Spleen (tissue), 11 donors: ENCODE data around the gene LRRC10B. TPM values are rescaled to one million over a fixed set of nuclear protein-coding genes. Genes with fewer than 3 reads are reported as not detected.

ENCODE experiments used
- DNase-seq: peaks from one replicate; pipeline ENCODE4 v3.0.0-alpha.2; 2020
- H3K27ac ChIP-seq, 8 donors: fragments of 200-600 bp; sonication (generic) in 7 of 8; 1 replicate in 4 of 8; 2 replicates in 4 of 8; pipeline versions ENCODE4 v1.5.0 to v1.8.0; 2016 to 2021; ENCODE audit warnings: inconsistent platforms in 4 of 8, mild to moderate bottlenecking in 4 of 8, moderate library complexity in 1 of 8
- H3K27me3 ChIP-seq, 7 donors: fragments of 200-600 bp; sonication (generic) in 6 of 7; replicated peaks in 1 of 7; 1 replicate in 4 of 7; 2 replicates in 3 of 7; pipeline versions ENCODE4 v1.5.0 to v1.8.0; 2016 to 2021; ENCODE audit warnings: inconsistent platforms in 3 of 7, mild to moderate bottlenecking in 1 of 7
- H3K36me3 ChIP-seq, 6 donors: fragments of 200-600 bp; sonication (generic) in 5 of 6; 1 replicate in 4 of 6; 2 replicates in 2 of 6; pipeline versions ENCODE4 v1.5.0 to v1.8.0; 2016 to 2021; ENCODE audit warnings: inconsistent platforms in 2 of 6
- H3K4me1 ChIP-seq, 6 donors: fragments of 200-600 bp; sonication (generic) in 5 of 6; 1 replicate in 3 of 6; 2 replicates in 3 of 6; pipeline versions ENCODE4 v1.5.0 to v1.8.0; 2016 to 2021; ENCODE audit warnings: inconsistent platforms in 3 of 6
- H3K4me3 ChIP-seq, 8 donors: fragments of 200-600 bp; sonication (generic) in 7 of 8; 1 replicate in 4 of 8; 2 replicates in 4 of 8; pipeline versions ENCODE4 v1.5.0 to v1.8.0; 2016 to 2021; ENCODE audit warnings: inconsistent platforms in 4 of 8, mild to moderate bottlenecking in 4 of 8, moderate library complexity in 2 of 8
- H3K9me3 ChIP-seq, 8 donors: fragments of 200-600 bp; sonication (generic) in 7 of 8; 1 replicate in 4 of 8; 2 replicates in 4 of 8; pipeline versions ENCODE4 v1.5.0 to v1.8.0; 2016 to 2021; ENCODE audit warnings: inconsistent platforms in 4 of 8
- POLR2A ChIP-seq, 3 donors: fragments of 450-650 bp; IDR thresholded peaks; one replicate each; pipeline ENCODE4 v1.5.1; 2017; ENCODE audit warnings: antibody characterized with exemption in 3 of 3, mild to moderate bottlenecking in 1 of 3
- POLR2AphosphoS5 ChIP-seq, 3 donors: sonication (generic); formaldehyde crosslinking; IDR thresholded peaks; one replicate each; pipeline ENCODE4 v1.5.1; 2017; ENCODE audit warnings: antibody characterized with exemption in 3 of 3
- WGBS, 5 donors: extraction: QIAGEN DNeasy Blood & Tissue Kit in 3 of 5; methylation state at CpG; one replicate each; pipeline versions ENCODE4 v1.1.5 to v1.1.7; 2013 to 2018; 5-methylcytosine and 5-hydroxymethylcytosine counted together
- intact Hi-C: fragments of 100-400 bp; cut with DNase I; formaldehyde crosslinking; loops from one replicate; pipeline ENCODE4 v1.15.0; 2023; ENCODE audit warnings: low total_unique reads
- polyA plus RNA-seq, 3 donors: library from polyadenylated mRNA; stranded (reverse); fragments of 200-250 nt; gene quantifications; one replicate each; pipeline ENCODE4 v1.2.1, GENCODE V29; 2013
- total RNA-seq, 7 donors: library from RNA; depleted of rRNA in 3 of 7; stranded (reverse); fragments of >200 nt in 3 of 7; fragmentation: NEBNext Ultra II Directional in 4 of 7; extraction: Animal tissue kit (Norgen Biotek cat#: 25700) in 4 of 7; gene quantifications; one replicate each; pipeline versions ENCODE4 v1.1.0 to v1.2.1, GENCODE V29; 2016 to 2021
- TF ChIP-seq, protein P1 (sequence below), 11 experiments: fragments of 200-600 bp in 7 of 11; fragments of 450-650 bp in 4 of 11; sonication (generic) in 4 of 11; IDR thresholded peaks in 8 of 11; conservative IDR thresholded peaks in 3 of 11; 1 replicate in 7 of 11; 2 replicates in 4 of 11; pipeline versions ENCODE4 v1.4.0 to v1.8.0; 2016 to 2021; ENCODE audit warnings: antibody characterized with exemption in 11 of 11, inconsistent platforms in 4 of 11, mild to moderate bottlenecking in 1 of 11
- donor health status: healthy with polysubstance abuse.
- donor health status: DM: no; HTN: no; CAD: no; lungs with moderate emphysema.
- donor health status: DM: no; HTN: no; CAD: no.
- donor health status: Bipolar disorder and iron deficiency.
- donor health status: healthy.
- donor health status: DM: no; HTN: no; CAD: no.
- donor health status: DM: yes; HTN: yes; CAD: no.

LRRC10B gene
- total and polyA plus RNA-seq, 10 donors, result 0.27 to 0.82 (median 0.33) TPM; not detected in 4

GRCh38 chr11:61537326-61537725, 28.8 kb downstream of the LRRC10B start:
- WGBS, 5 donors, result 81 to 96% (median 90%) methylated on average over 5 to 8 of the region's 8 CpGs
- Histone ChIP-seq H3K4me1 (peaks cover 0 to 10% (median 7%) of the 10 kb centered on the region in 6 donors), H3K36me3 (no peaks in the 10 kb centered on the region), H3K27me3 (peaks cover 0 to 33% (median 0%) of the 10 kb centered on the region in 7 donors), H3K4me3 (no peak overlapping the region), H3K27ac (no peak overlapping the region), H3K9me3 (no peaks in the 10 kb centered on the region)
- TF ChIP-seq POLR2AphosphoS5 (IDR thresholded peaks at IDR 0.05) (no peak), POLR2A (IDR thresholded peaks at IDR 0.05) (no peak)
- TF ChIP-seq, protein P1, sequence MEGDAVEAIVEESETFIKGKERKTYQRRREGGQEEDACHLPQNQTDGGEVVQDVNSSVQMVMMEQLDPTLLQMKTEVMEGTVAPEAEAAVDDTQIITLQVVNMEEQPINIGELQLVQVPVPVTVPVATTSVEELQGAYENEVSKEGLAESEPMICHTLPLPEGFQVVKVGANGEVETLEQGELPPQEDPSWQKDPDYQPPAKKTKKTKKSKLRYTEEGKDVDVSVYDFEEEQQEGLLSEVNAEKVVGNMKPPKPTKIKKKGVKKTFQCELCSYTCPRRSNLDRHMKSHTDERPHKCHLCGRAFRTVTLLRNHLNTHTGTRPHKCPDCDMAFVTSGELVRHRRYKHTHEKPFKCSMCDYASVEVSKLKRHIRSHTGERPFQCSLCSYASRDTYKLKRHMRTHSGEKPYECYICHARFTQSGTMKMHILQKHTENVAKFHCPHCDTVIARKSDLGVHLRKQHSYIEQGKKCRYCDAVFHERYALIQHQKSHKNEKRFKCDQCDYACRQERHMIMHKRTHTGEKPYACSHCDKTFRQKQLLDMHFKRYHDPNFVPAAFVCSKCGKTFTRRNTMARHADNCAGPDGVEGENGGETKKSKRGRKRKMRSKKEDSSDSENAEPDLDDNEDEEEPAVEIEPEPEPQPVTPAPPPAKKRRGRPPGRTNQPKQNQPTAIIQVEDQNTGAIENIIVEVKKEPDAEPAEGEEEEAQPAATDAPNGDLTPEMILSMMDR (IDR thresholded peaks at IDR 0.05 in 8 of 11, conservative IDR thresholded peaks at IDR 0.05 in 3 of 11), result no peak
- DNase-seq, result no peak
- intact Hi-C loops, result no loop called here

- DNase-seq, result no peak
- TF ChIP-seq POLR2AphosphoS5 (IDR thresholded peaks at IDR 0.05) (no peak), POLR2A (IDR thresholded peaks at IDR 0.05) (no peak)
- TF ChIP-seq, protein P1 (IDR thresholded peaks at IDR 0.05 in 8 of 11, conservative IDR thresholded peaks at IDR 0.05 in 3 of 11), result no peak
- WGBS, 5 donors, result 84 to 94% (median 87%) methylated on average over 9 of the region's 9 CpGs
- peaks cover 0 to 27% (median 0%) of the 10 kb centered on the region in 7 donors for H3K27me3 ChIP-seq
- H3K27ac ChIP-seq, result no peak overlapping the region
- intact Hi-C loops, result no loop called here
- peaks cover 0 to 11% (median 7%) of the 10 kb centered on the region in 6 donors for H3K4me1 ChIP-seq
- H3K36me3 ChIP-seq, result no peaks in the 10 kb centered on the region
- no peaks in the 10 kb centered on the region for H3K9me3 ChIP-seq
- no peak overlapping the region for H3K4me3 ChIP-seq
Measured at GRCh38 chr11:61538636-61538961, 30.1 kb downstream of the LRRC10B start.

GRCh38 chr11:61539006-61539405, 30.5 kb downstream of the LRRC10B start:
- intact Hi-C loops, result no loop called here
- Histone ChIP-seq H3K4me1 (peaks cover 0 to 11% (median 7%) of the 10 kb centered on the region in 6 donors), H3K36me3 (no peaks in the 10 kb centered on the region), H3K4me3 (no peak overlapping the region), H3K9me3 (no peaks in the 10 kb centered on the region), H3K27ac (no peak overlapping the region), H3K27me3 (peaks cover 0 to 24% (median 0%) of the 10 kb centered on the region in 7 donors)
- 79 to 92% (median 86%) methylated on average over 11 of the region's 11 CpGs for WGBS, 5 donors
- TF ChIP-seq POLR2AphosphoS5 (IDR thresholded peaks at IDR 0.05) (no peak), POLR2A (IDR thresholded peaks at IDR 0.05) (no peak)
- TF ChIP-seq, protein P1 (IDR thresholded peaks at IDR 0.05 in 8 of 11, conservative IDR thresholded peaks at IDR 0.05 in 3 of 11), result no peak
- DNase-seq, result no peak

DNA sequence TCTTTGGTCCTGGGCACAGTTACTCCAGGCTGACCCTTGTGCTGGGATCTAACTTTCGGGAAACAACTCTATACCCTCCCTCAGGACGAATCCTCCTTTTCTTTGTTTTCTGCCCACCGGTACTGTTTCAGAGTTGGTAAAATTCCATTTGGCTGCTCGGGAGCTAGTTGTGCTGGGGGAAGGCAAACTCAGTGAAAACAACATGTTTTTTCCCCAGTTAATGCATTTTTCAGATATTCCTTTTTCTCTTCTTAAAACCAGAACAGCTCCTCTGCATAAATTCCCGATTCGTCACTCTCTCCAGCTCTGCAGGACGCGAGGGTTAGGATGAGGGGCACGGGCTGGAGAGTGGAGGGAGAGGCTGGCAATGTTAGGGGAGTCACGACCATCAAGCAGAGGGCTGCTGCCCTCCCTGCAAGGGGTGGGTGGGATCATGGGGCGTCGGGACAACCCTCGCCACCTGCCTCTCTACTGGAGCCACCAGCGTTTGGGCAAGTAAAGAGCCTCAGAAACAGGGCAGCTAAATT, 31.3 kb downstream of the LRRC10B start:
- 67 to 69% (median 68%) methylated on average over 14 of the region's 14 CpGs for WGBS, 5 donors
- no peak overlapping the region for H3K4me3 ChIP-seq

More for the DNA sequence above, 31.3 kb downstream of the LRRC10B start:
- H3K4me1 ChIP-seq, result peaks cover 0 to 11% (median 7%) of the 10 kb centered on the region in 6 donors
- DNase-seq, result no peak
- intact Hi-C loops, result no loop called here
- no peak for TF ChIP-seq POLR2AphosphoS5 (IDR thresholded peaks at IDR 0.05)
- no peak for TF ChIP-seq POLR2A (IDR thresholded peaks at IDR 0.05)
- TF ChIP-seq, protein P1 (IDR thresholded peaks at IDR 0.05 in 8 of 11, conservative IDR thresholded peaks at IDR 0.05 in 3 of 11), result no peak
- H3K36me3 ChIP-seq, result no peaks in the 10 kb centered on the region
- peaks cover 0 to 24% (median 0%) of the 10 kb centered on the region in 7 donors for H3K27me3 ChIP-seq
- no peaks in the 10 kb centered on the region for H3K9me3 ChIP-seq
- no peak overlapping the region for H3K27ac ChIP-seq
